Gastrocnemius medialis (tissue), 4 donors: ENCODE measurements around the gene NUCKS1.

Experiments
- CTCF ChIP-seq, 5 experiments: fragments of 450-650 bp in 3 of 5; fragments of 200-600 bp in 2 of 5; sonication (generic) in 2 of 5; IDR thresholded peaks in 4 of 5; conservative IDR thresholded peaks in 1 of 5; 1 replicate in 4 of 5; 2 replicates in 1 of 5; pipeline ENCODE4 v1.5.1; 2016 to 2019; ENCODE audit warnings: antibody characterized with exemption in 5 of 5, mild to moderate bottlenecking in 3 of 5, moderate library complexity in 3 of 5
- POLR2A ChIP-seq, 2 donors: fragments of 450-650 bp; IDR thresholded peaks; one replicate each; pipeline ENCODE4 v1.6.1; 2017; ENCODE audit warnings: antibody characterized with exemption in 2 of 2, mild to moderate bottlenecking in 2 of 2, moderate library complexity in 2 of 2

GRCh38 chr1:205739348-205740160, 10.4 kb downstream of the NUCKS1 start:
- TF ChIP-seq CTCF (IDR thresholded peaks at IDR 0.05 in 4 of 5, conservative IDR thresholded peaks at IDR 0.05 in 1 of 5) = no peak
- no peak for TF ChIP-seq POLR2A (IDR thresholded peaks at IDR 0.05)
